Measurements from ENCODE around the gene MYCN.
"Not testable (repeated sequence)": the region's sequence is repeated elsewhere in the genome, so short reads cannot be mapped to it uniquely, and the experiment has no call there.

DNA sequence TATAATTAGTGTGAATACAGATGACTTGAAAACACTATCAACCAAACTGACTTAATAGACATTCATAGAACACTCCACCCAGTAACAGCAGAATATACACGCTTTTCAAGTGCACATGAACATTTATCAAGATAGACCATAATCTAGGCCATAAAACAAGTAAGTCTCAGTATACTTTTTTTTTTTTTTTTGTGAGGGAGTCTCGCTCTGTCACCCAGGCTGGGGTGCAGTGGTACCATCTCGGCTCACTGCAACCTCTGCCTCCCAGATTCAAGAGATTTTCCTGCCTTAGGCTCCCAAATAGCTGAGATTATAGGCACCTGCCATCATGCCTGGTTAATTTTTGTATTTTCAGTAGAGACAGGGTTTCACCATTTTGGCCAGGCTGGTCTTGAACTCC, 36.4 kb upstream of the MYCN start:
- TF ChIP-seq, protein P1, sequence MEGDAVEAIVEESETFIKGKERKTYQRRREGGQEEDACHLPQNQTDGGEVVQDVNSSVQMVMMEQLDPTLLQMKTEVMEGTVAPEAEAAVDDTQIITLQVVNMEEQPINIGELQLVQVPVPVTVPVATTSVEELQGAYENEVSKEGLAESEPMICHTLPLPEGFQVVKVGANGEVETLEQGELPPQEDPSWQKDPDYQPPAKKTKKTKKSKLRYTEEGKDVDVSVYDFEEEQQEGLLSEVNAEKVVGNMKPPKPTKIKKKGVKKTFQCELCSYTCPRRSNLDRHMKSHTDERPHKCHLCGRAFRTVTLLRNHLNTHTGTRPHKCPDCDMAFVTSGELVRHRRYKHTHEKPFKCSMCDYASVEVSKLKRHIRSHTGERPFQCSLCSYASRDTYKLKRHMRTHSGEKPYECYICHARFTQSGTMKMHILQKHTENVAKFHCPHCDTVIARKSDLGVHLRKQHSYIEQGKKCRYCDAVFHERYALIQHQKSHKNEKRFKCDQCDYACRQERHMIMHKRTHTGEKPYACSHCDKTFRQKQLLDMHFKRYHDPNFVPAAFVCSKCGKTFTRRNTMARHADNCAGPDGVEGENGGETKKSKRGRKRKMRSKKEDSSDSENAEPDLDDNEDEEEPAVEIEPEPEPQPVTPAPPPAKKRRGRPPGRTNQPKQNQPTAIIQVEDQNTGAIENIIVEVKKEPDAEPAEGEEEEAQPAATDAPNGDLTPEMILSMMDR (conservative IDR thresholded peaks at IDR 0.05; ENCODE audit: low read depth, low read length): not testable (repeated sequence)
- not testable (repeated sequence) for TF ChIP-seq EZH2 (IDR thresholded peaks at IDR 0.05; ENCODE audit: low read length, unreplicated experiment); EZH2phosphoT487 (IDR thresholded peaks at IDR 0.05; ENCODE audit: borderline replicate concordance, low read length)

Measured in PC-3 (cell line).